HG02973 (cell line): ENCODE measurements around the gene PGAP2.
"Not testable (repeated sequence)": the region's sequence is repeated elsewhere in the genome, so short reads cannot be mapped to it uniquely, and the experiment has no call there.

Experiments used
- ATAC-seq: cut with Tn5 transposase; IDR thresholded peaks from one replicate; pipeline ENCODE4 v1.9.1; 2021; ENCODE audit warnings: moderate library complexity; ENCODE audit not compliant: unreplicated experiment

The PGAP2 gene

GRCh38 chr11:3807909-3808860 is at the start of gene PGAP2:
Gene PGAP2, plus strand, starts transcription at chr11:3808560. Its CDS starts 2,700 bp downstream, at chr11:3811260.
- ATAC-seq = peak; percentile 61

GRCh38 chr11:3764266-3764665 is 44.1 kb upstream of the PGAP2 start:
- no peak for ATAC-seq

GRCh38 chr11:3766836-3767235 is 41.5 kb upstream of the PGAP2 start:
- ATAC-seq = not testable (repeated sequence)

GRCh38 chr11:3767536-3767935 is 40.8 kb upstream of the PGAP2 start:
- no peak for ATAC-seq

- ATAC-seq = no peak
Measured at GRCh38 chr11:3773180-3773579, 35.2 kb upstream of the PGAP2 start.

GRCh38 chr11:3775736-3776406 is 32.5 kb upstream of the PGAP2 start:
- no peak for ATAC-seq

- ATAC-seq = no peak
Measured at GRCh38 chr11:3781423-3781822, 26.9 kb upstream of the PGAP2 start.

- no peak for ATAC-seq
Measured at GRCh38 chr11:3782963-3783362, 25.4 kb upstream of the PGAP2 start.

GRCh38 chr11:3783611-3784010 is 24.7 kb upstream of the PGAP2 start:
- no peak for ATAC-seq

GRCh38 chr11:3786781-3787428 is 21.5 kb upstream of the PGAP2 start:
- no peak for ATAC-seq

GRCh38 chr11:3794387-3794786 is 14.0 kb upstream of the PGAP2 start:
- not testable (repeated sequence) for ATAC-seq

- ATAC-seq = no peak
Measured at GRCh38 chr11:3795131-3796001, 13.0 kb upstream of the PGAP2 start.

GRCh38 chr11:3796002-3796311 is 12.4 kb upstream of the PGAP2 start:
- ATAC-seq = no peak

- no peak for ATAC-seq
Measured at GRCh38 chr11:3796346-3796745, 12.0 kb upstream of the PGAP2 start.

- ATAC-seq = peak; percentile 32
Measured at GRCh38 chr11:3796801-3797328, 11.5 kb upstream of the PGAP2 start.

- ATAC-seq = peak; percentile 91
Measured at GRCh38 chr11:3797329-3798090, 10.8 kb upstream of the PGAP2 start, which contains the start of gene NUP98. Gene NUP98, minus strand, starts transcription at chr11:3797554. Its CDS starts 15,437 bp downstream, at chr11:3782117.

- ATAC-seq = no peak
Measured at GRCh38 chr11:3799143-3799542, 9.2 kb upstream of the PGAP2 start.

GRCh38 chr11:3799873-3800272 is 8.5 kb upstream of the PGAP2 start:
- ATAC-seq = no peak

GRCh38 chr11:3802011-3802790 is 6.2 kb upstream of the PGAP2 start:
- no peak for ATAC-seq
